HG03469 (cell line): ENCODE results near the gene CCSER2.
A peak's percentile ranks its signal among the peaks of the same experiment; 100 is the strongest.

ENCODE experiments used
- ATAC-seq: cut with Tn5 transposase; IDR thresholded peaks from one replicate; pipeline ENCODE4 v1.9.1; 2021; ENCODE audit warnings: mild to moderate bottlenecking, moderate library complexity, moderate number of reproducible peaks; ENCODE audit not compliant: unreplicated experiment

CCSER2 gene

GRCh38 chr10:84540617-84541288 is 212.4 kb downstream of the CCSER2 start:
- ATAC-seq: peak; percentile 89

GRCh38 chr10:84541289-84541637 is 212.9 kb downstream of the CCSER2 start:
- no peak for ATAC-seq

- no peak for ATAC-seq
These were observed 214.4 kb downstream of the CCSER2 start for GRCh38 chr10:84542522-84543490.

GRCh38 chr10:84543948-84544347 is 215.6 kb downstream of the CCSER2 start:
- no peak for ATAC-seq

GRCh38 chr10:84545651-84546050 is 217.3 kb downstream of the CCSER2 start:
- no peak for ATAC-seq

GRCh38 chr10:84546609-84547008 is 218.2 kb downstream of the CCSER2 start:
- ATAC-seq: no peak

- ATAC-seq: no peak
These were observed 219.2 kb downstream of the CCSER2 start for GRCh38 chr10:84547616-84548015.

GRCh38 chr10:84548869-84549268 is 220.5 kb downstream of the CCSER2 start:
- ATAC-seq: no peak

GRCh38 chr10:84549368-84550165 is 221.2 kb downstream of the CCSER2 start:
- no peak for ATAC-seq

- no peak for ATAC-seq
These were observed 222.5 kb downstream of the CCSER2 start for GRCh38 chr10:84550756-84551436.

GRCh38 chr10:84551437-84552120 is 223.2 kb downstream of the CCSER2 start:
- no peak for ATAC-seq

GRCh38 chr10:84552478-84552877 is 224.1 kb downstream of the CCSER2 start:
- ATAC-seq: no peak

- ATAC-seq: no peak
These were observed 234.2 kb downstream of the CCSER2 start for GRCh38 chr10:84562592-84562991.

- ATAC-seq: peak; percentile 49
These were observed 235.0 kb downstream of the CCSER2 start for GRCh38 chr10:84563355-84563754.

GRCh38 chr10:84563868-84564267 is 235.5 kb downstream of the CCSER2 start:
- ATAC-seq: peak; percentile 71

GRCh38 chr10:84565881-84566582 is 237.6 kb downstream of the CCSER2 start:
- no peak for ATAC-seq

GRCh38 chr10:84567133-84567532 is 238.7 kb downstream of the CCSER2 start:
- no peak for ATAC-seq
